Measurements from ENCODE around the gene GNB1L. TPM values are rescaled to one million over a fixed set of nuclear protein-coding genes. Genes with fewer than 3 reads are reported as not detected.

The GNB1L gene
- total and polyA plus RNA-seq, 9 of the 15 experiments (the other 6 are each of a cell fraction or from before 2014, with no cell fraction given) = 0.56 to 50.5 (median 10.2) TPM

GRCh38 chr22:19802001-19802893 lies 52.4 kb downstream of the GNB1L start (continued):
- TF ChIP-seq PRMT5 (CRISPR knock-in tag; IDR thresholded peaks at IDR 0.05) (no peak), AFF1 (IDR thresholded peaks at IDR 0.05; ENCODE audit: low read depth in 1 of 2, partially characterized antibody in 2 of 2) (no peak), PURB (CRISPR knock-in tag; IDR thresholded peaks at IDR 0.05; ENCODE audit: low read depth) (no peak), EGR1 (conservative IDR thresholded peaks at IDR 0.05) (0 out of 2 replicates have a peak, but pooled peaks have one; percentile 30), TAF15 (IDR thresholded peaks at IDR 0.05; ENCODE audit: low read depth, low read length) (0 out of 2 replicates have a peak, but pooled peaks have one; percentile 30), NCOA4 (IDR thresholded peaks at IDR 0.05; ENCODE audit: partially characterized antibody) (no peak), TCF15 (CRISPR knock-in tag; IDR thresholded peaks at IDR 0.05) (no peak), DIDO1 (tag; IDR thresholded peaks at IDR 0.05; ENCODE audit: low read depth) (no peak), ZBTB1 (CRISPR knock-in tag; IDR thresholded peaks at IDR 0.05; ENCODE audit: borderline replicate concordance, low read depth) (no peak), ZNF140 (CRISPR knock-in tag; IDR thresholded peaks at IDR 0.05) (no peak), HDAC6 (IDR thresholded peaks at IDR 0.05; ENCODE audit: low read depth, low read length) (peak; percentile 13; the same call in 1 of the 2 replicates), SREBF1 (IDR thresholded peaks at IDR 0.05; ENCODE audit: borderline replicate concordance, low read depth, low read length) (no peak), FOXO4 (CRISPR knock-in tag; IDR thresholded peaks at IDR 0.05) (no peak), CBFB (CRISPR knock-in tag; IDR thresholded peaks at IDR 0.05) (no peak), SIX5 (IDR thresholded peaks at IDR 0.05; ENCODE audit: borderline replicate concordance in 1 of 2, insufficient read depth in 1 of 2, low read depth in 1 of 2, low read length in 2 of 2) (peak in 1 of 2 experiments; percentile 13; a peak in 1 of 4 replicates), E2F3 (CRISPR knock-in tag; IDR thresholded peaks at IDR 0.05) (no peak), GABPB2 (CRISPR knock-in tag; conservative IDR thresholded peaks at IDR 0.05) (no peak), ZNF239 (CRISPR knock-in tag; IDR thresholded peaks at IDR 0.05) (no peak), XRCC5 (IDR thresholded peaks at IDR 0.05; ENCODE audit: low read depth, low read length) (no peak), ZKSCAN3 (CRISPR knock-in tag; IDR thresholded peaks at IDR 0.05) (no peak), HDAC3 (IDR thresholded peaks at IDR 0.05; ENCODE audit: borderline replicate concordance, partially characterized antibody) (no peak), XRCC3 (IDR thresholded peaks at IDR 0.05) (no peak), CBX3 (IDR thresholded peaks at IDR 0.05; ENCODE audit: borderline replicate concordance in 1 of 2, low read length in 2 of 2) (peak in 1 of 2 experiments; percentile 70; a peak in 1 of 3 replicates)
